ACC112 (cell line): ENCODE data around the gene POLA2.
"Not testable (repeated sequence)": the region's sequence is repeated elsewhere in the genome, so short reads cannot be mapped to it uniquely, and the experiment has no call there.

Experiments used
- H2AFZ ChIP-seq: fragments of 200-600 bp; sonication (generic); one replicate; pipeline ENCODE4 v1.6.0; 2017; ENCODE audit warnings: antibody characterized with exemption, low read length; ENCODE audit not compliant: unreplicated experiment
- H3K27ac ChIP-seq: fragments of 200-600 bp; sonication (generic); 2 replicates; pipeline ENCODE4 v1.5.1; 2014; ENCODE audit warnings: low read depth, mild to moderate bottlenecking, antibody characterized with exemption, low read length, moderate library complexity
- H3K27me3 ChIP-seq: fragments of 200-600 bp; sonication (generic); 2 replicates; pipeline ENCODE4 v1.6.1; 2014; ENCODE audit warnings: mild to moderate bottlenecking, antibody characterized with exemption, low read length, moderate library complexity, mixed read lengths; ENCODE audit not compliant: insufficient read depth
- H3K36me3 ChIP-seq: fragments of 200-600 bp; sonication (generic); 2 replicates; pipeline ENCODE4 v1.6.1; 2016; ENCODE audit warnings: mild to moderate bottlenecking, antibody characterized with exemption, low read length, moderate library complexity, mixed read lengths; ENCODE audit not compliant: insufficient read depth
- H3K4me1 ChIP-seq: fragments of 200-600 bp; sonication (generic); one replicate; pipeline ENCODE4 v1.6.1; 2016; ENCODE audit warnings: low read length, mixed read lengths; ENCODE audit not compliant: insufficient read depth, unreplicated experiment, control insufficient read depth
- H3K4me3 ChIP-seq: fragments of 200-600 bp; sonication (generic); 2 replicates; pipeline ENCODE4 v1.5.1; 2014; ENCODE audit warnings: mild to moderate bottlenecking, low read depth, low read length
- H3K79me2 ChIP-seq: fragments of 200-600 bp; sonication (generic); one replicate; pipeline ENCODE4 v1.6.0; 2016; ENCODE audit warnings: low read length; ENCODE audit not compliant: control insufficient read depth, unreplicated experiment, insufficient read depth

POLA2 gene

DNA sequence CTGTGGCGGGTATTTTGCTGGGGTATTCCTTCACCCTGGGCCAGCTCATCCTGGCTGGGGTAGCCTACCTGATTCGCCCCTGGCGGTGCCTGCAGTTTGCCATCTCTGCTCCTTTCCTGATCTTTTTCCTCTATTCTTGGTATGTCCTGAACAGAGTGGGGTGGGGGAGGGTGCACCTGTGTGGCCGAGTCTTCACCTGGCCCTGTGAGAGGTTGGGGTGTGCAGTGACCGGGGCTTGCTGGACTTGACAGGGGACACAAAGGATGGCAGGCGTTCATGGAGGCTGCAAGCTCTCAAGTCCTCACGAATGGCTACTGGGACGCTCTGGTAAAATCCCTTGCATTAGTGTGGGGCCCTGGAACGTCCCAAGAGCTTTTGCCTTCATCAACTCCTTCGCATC is 40.7 kb upstream of the POLA2 start:
- Histone ChIP-seq H3K36me3 (no peaks in the 10 kb centered on the region), H3K27me3 (no peaks in the 10 kb centered on the region), H2AFZ (no peak overlapping the region), H3K4me3 (no peak overlapping the region), H3K4me1 (peaks cover 10% of the 10 kb centered on the region), H3K79me2 (no peaks in the 10 kb centered on the region), H3K27ac (no peak overlapping the region)

DNA sequence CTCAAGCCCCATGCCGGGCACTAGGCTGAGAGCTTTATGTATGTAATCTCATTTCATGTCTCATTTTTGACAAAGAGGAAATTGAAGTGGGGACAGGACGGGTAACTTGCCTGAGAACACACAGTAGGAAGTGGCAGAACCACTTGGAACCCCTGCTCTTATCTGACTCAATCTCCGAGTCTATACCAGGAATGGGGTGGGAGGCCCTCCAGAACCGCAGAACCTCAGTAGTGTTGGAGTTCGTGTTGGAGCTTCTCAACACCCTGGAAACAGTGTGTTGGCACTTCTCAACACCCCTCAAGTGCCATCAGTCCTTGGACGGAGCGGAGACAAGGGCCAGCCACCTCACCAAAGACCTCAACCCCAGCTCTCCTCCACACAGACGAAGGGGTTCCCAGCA is 38.8 kb upstream of the POLA2 start:
- Histone ChIP-seq H2AFZ (no peak overlapping the region), H3K4me1 (peaks cover 10% of the 10 kb centered on the region), H3K79me2 (no peaks in the 10 kb centered on the region), H3K36me3 (no peaks in the 10 kb centered on the region), H3K4me3 (no peak overlapping the region), H3K27ac (no peak overlapping the region), H3K27me3 (no peaks in the 10 kb centered on the region)

DNA sequence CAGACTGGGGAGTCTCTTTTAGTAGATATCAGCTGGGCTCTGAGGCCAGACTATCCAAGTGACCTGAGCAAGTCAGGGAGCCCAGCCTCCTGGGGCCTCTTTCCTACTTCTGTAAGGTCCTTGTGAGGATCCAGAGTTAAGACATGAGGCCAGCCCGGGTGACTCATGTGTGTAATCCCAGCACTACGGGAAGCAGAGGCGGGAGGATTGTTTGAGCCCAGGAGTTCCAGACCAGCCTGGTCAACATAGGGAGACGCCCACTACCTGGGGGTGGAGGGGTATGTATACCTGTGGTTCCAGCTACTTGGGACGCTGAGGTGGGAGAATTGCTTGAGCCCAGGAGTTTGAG is 36.9 kb upstream of the POLA2 start:
- H3K27ac ChIP-seq, result no peak overlapping the region
- no peaks in the 10 kb centered on the region for H3K79me2 ChIP-seq
- no peaks in the 10 kb centered on the region for H3K27me3 ChIP-seq
- H3K4me1 ChIP-seq, result peaks cover 10% of the 10 kb centered on the region
- H2AFZ ChIP-seq, result peak overlapping the region; percentile 83
- peaks cover 4% of the 10 kb centered on the region; the same call in 1 of the 2 replicates for H3K36me3 ChIP-seq
- peak overlapping the region; percentile 75 for H3K4me3 ChIP-seq

DNA sequence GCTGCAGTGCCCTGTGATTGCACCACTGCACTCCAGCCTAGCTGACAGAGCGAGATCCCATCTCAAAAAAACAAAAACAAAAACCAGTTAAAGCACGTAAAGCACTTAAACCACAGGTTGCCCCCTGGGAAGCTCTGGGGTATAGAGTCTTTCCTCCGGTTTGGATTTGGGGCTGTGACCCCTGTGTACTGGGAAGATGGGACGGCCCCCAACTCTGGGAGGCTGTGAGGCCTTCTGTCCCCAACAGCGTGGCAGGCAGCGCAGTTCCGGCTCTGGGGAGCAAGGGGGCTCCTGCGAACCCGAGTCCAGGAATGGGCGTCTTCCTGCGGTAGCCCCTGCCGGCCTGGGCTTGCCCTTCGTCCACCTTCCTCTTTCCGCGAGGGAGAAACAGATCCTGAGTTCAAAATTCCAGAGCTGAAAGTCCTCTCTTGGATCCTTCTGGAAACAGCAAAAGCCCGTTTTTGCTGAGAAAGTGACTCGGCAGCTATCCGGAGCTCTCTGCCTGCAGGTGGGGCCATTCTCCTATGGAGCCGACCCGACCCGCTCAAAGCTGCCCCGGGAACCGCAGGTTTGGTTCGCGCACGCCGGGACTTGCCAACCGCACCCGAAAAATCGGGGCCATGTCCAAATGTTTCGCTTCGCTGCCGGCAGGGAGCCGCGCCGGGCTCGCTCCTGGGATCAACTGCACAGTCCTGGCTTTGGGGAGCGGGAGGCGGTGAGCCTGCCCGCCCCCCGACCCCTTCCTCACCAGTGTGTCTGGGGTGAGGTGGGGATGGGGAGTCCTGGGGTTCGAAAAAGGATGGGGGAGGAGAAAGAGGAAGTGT is 36.3 kb upstream of the POLA2 start:
- no peaks in the 10 kb centered on the region for H3K27me3 ChIP-seq
- no peaks in the 10 kb centered on the region for H3K79me2 ChIP-seq
- H3K4me1 ChIP-seq, result peaks cover 10% of the 10 kb centered on the region
- peak overlapping the region; percentile 36; the same call in 1 of the 2 replicates for H3K27ac ChIP-seq
- H3K36me3 ChIP-seq, result peaks cover 4% of the 10 kb centered on the region; the same call in 1 of the 2 replicates
- peak overlapping the region; percentile 75 for H3K4me3 ChIP-seq
- H2AFZ ChIP-seq, result peak overlapping the region; percentile 83

DNA sequence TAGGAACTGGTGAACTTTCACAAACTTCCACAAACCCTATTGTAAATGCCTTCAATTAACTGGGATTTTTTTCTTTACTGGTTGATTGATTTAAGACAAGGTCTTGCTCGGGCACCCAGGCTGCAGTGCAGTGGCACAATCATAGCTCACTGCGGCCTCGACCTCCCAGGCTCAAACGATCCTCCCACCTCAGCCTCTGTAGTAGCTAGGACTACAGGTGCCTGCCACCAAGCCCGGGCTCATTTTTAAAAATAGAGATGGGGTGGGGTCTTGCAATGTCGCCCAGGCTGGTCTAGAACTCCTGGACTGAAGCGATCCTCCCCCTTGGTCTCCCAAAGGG is 35.7 kb upstream of the POLA2 start:
- Histone ChIP-seq H3K27me3 (no peaks in the 10 kb centered on the region), H3K79me2 (no peaks in the 10 kb centered on the region), H3K27ac (no peak overlapping the region), H3K4me1 (peaks cover 10% of the 10 kb centered on the region), H2AFZ (peak overlapping the region; percentile 83), H3K4me3 (peak overlapping the region; percentile 75), H3K36me3 (peaks cover 4% of the 10 kb centered on the region; the same call in 1 of the 2 replicates)

DNA sequence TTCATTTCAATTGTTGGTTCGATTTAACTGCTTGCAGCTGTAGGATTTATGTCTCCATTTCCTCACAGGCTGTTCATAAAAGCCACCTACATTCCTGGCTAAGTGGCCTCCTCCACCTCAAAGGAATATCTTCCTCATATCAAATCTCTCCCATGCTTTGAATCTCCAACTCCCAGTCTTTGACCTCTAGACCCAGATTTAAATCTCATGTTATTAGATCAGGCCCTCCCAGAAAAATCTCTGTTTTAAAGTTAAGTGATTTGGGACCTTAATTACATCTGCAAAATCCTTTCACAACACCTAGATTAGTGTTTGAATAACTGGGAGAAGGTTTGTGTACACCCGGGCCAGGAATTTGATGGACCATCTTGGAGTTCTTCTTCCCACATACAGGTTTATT is 33.9 kb upstream of the POLA2 start:
- peaks cover 10% of the 10 kb centered on the region for H3K4me1 ChIP-seq
- H3K4me3 ChIP-seq, result no peak overlapping the region
- H3K36me3 ChIP-seq, result peaks cover 4% of the 10 kb centered on the region; the same call in 1 of the 2 replicates
- H3K79me2 ChIP-seq, result no peaks in the 10 kb centered on the region
- no peaks in the 10 kb centered on the region for H3K27me3 ChIP-seq
- H3K27ac ChIP-seq, result no peak overlapping the region
- no peak overlapping the region for H2AFZ ChIP-seq

DNA sequence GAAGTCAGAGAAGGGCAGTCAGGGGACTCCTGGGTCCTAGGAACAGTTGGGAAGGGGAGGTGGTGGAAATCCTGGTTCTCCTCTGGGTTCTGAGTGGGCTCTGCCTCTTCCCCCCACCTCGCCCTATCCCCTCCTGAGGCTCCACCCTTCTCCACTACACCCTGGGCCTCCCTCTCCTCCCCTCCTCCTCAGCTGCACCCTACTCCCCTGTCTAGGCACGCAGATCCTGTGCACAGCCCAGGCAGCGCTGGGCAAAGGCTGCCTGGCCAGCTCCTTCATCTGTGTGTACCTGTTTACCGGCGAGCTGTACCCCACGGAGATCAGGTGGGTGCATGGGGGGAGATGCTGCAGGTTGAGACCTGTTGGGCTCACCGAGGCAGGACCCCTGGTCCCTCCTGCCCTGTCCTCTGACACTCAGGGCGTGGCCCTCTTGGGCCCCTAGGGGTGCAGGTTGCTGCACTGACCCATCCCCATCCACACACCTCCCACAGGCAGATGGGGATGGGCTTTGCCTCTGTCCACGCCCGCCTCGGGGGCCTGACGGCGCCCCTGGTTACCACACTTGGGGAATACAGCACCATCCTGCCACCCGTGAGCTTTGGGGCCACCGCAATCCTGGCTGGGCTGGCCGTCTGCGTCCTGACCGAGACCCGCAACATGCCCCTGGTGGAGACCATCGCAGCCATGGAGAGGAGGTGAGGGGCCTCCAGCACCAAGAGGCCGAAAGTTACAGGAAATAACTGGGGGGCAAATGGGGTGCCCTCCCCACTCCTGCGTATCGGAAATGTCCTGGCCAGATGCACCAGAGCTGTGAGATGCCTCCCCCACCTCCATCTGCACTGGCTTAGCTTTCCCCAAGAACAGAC is 25.3 kb upstream of the POLA2 start:
- no peak overlapping the region for H3K4me3 ChIP-seq
- no peaks in the 10 kb centered on the region for H3K4me1 ChIP-seq
- H3K79me2 ChIP-seq, result no peaks in the 10 kb centered on the region
- H3K27me3 ChIP-seq, result no peaks in the 10 kb centered on the region
- no peaks in the 10 kb centered on the region for H3K36me3 ChIP-seq
- no peak overlapping the region for H3K27ac ChIP-seq
- no peak overlapping the region for H2AFZ ChIP-seq

DNA sequence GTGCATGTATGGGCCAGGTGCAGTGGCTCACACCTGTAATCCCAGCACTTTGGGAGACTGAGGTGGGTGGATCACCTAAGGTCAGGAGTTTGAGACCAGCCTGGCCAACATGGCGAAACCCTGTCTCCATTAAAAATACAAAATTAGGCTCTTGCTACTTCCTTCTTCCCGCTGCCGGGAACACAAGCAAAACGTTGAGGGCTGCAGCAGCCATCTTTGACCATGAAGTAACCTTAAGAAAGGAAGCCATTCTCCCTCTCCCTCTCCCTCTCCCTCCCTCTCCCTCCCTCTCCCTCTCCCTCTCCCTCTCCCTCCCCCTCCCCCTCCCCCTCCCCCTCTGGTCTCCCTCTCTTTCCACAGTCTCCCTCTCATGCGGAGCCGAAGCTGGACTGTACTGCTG is 23.5 kb upstream of the POLA2 start:
- not testable (repeated sequence) for H3K4me1 ChIP-seq, H3K27me3 ChIP-seq, H3K4me3 ChIP-seq, H3K27ac ChIP-seq, H2AFZ ChIP-seq, H3K36me3 ChIP-seq, H3K79me2 ChIP-seq

DNA sequence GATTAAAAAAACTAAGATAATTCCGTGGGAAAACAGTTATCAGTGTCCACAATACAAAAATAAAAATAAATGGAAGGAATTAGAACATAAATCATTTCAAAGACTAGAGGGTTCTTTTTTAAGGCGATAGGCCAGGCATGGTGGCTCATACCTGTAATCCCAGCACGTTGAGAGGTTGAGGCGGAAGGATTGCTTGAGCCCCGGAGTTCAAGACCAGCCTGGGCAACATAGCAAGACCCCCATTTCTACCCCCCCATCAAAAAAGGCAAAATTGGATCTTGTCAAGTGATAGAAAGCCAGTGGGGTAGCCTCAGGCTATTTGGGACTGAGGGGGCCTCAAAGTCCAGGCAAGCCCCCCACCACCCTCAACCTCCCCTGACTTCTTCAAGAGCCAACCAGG is 20.6 kb upstream of the POLA2 start:
- H3K4me3 ChIP-seq, result no peak overlapping the region
- no peaks in the 10 kb centered on the region for H3K4me1 ChIP-seq
- no peak overlapping the region for H2AFZ ChIP-seq
- no peak overlapping the region for H3K27ac ChIP-seq
- no peaks in the 10 kb centered on the region for H3K36me3 ChIP-seq
- no peaks in the 10 kb centered on the region for H3K27me3 ChIP-seq
- no peaks in the 10 kb centered on the region for H3K79me2 ChIP-seq

DNA sequence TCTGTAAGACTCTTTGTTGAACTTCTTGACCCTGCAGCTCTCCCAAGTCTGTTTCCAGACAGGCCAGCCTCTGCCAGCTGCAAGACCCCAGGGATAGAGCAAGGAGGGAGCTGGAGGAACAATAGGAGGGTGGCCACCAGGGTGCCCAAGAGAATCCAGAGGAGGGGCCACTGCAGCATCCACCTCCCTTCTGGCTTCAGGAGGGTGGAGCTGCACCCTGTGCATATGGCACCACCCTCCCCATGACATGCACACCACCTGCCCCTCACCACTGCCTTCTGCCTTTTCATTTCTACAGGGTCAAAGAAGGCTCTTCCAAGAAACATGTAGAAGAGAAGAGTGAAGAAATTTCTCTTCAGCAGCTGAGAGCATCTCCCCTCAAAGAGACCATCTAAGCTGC is 20.1 kb upstream of the POLA2 start:
- no peak overlapping the region for H2AFZ ChIP-seq
- no peaks in the 10 kb centered on the region for H3K4me1 ChIP-seq
- no peak overlapping the region for H3K4me3 ChIP-seq
- no peaks in the 10 kb centered on the region for H3K36me3 ChIP-seq
- H3K27ac ChIP-seq, result no peak overlapping the region
- no peaks in the 10 kb centered on the region for H3K27me3 ChIP-seq
- no peaks in the 10 kb centered on the region for H3K79me2 ChIP-seq

DNA sequence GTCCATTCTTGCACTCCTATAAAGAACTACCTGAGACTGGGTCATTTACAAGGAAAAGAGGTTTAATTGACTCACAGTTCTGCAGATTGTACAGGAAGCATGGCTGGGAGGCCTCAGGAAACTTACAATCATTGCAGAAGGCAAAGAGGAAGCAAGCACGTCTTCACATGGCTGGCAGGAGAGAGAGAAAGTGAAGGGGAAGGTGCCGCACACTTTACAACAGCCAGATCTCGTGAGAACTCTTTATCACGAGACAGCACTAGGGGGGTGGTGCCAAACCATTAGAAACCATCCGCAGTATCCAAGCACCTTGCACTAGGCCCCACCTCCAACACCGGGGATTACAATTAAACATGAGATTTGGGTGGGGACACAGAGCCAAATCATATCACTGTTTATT is 19.4 kb upstream of the POLA2 start:
- Histone ChIP-seq H3K79me2 (no peaks in the 10 kb centered on the region), H3K4me3 (no peak overlapping the region), H2AFZ (no peak overlapping the region), H3K4me1 (no peaks in the 10 kb centered on the region), H3K36me3 (no peaks in the 10 kb centered on the region), H3K27me3 (no peaks in the 10 kb centered on the region), H3K27ac (no peak overlapping the region)
